Stimulated activated naive CD8-positive, alpha-beta T cell treated with anti-CD3 and anti-CD28 coated beads, Interleukin-15, Interleukin-2, amounts not matched to agents 100 U/mL and 50 U/mL, for 24 hours (primary cell): Measurements from ENCODE around the gene SLC38A6.
A peak's percentile ranks its signal among the peaks of the same experiment; 100 is the strongest.

ENCODE experiments used
- ATAC-seq: fragments of 150-1000 bp; cut with Tn5 transposase; one replicate; pipeline ENCODE4 v1.10.0; 2021
- DNase-seq: peaks from one replicate; pipeline ENCODE4 v3.0.0; 2021

Gene SLC38A6

GRCh38 chr14:60981633-60982455, 799 bp downstream of the SLC38A6 start:
- ATAC-seq (no peak), DNase-seq (no peak)

GRCh38 chr14:60984196-60984595, 3.2 kb downstream of the SLC38A6 start:
- ATAC-seq: no peak
- no peak for DNase-seq

- DNase-seq: no peak
- ATAC-seq: no peak
Measured at GRCh38 chr14:60986500-60986899, 5.5 kb downstream of the SLC38A6 start.

- DNase-seq (no peak), ATAC-seq (no peak)
Measured at GRCh38 chr14:60989599-60989998, 8.6 kb downstream of the SLC38A6 start.

GRCh38 chr14:60998617-60999016, 17.6 kb downstream of the SLC38A6 start:
- DNase-seq (no peak), ATAC-seq (no peak)

- no peak for ATAC-seq
- no peak for DNase-seq
Measured at GRCh38 chr14:60999536-60999935, 18.5 kb downstream of the SLC38A6 start.

- DNase-seq: no peak
- ATAC-seq: no peak
Measured at GRCh38 chr14:61003571-61003970, 22.5 kb downstream of the SLC38A6 start.

GRCh38 chr14:61019537-61019936, 38.5 kb downstream of the SLC38A6 start:
- ATAC-seq (no peak), DNase-seq (no peak)

- DNase-seq: peak; percentile 50
- no peak for ATAC-seq
Measured at GRCh38 chr14:61025251-61026223, 44.5 kb downstream of the SLC38A6 start.

GRCh38 chr14:61026526-61026925, 45.5 kb downstream of the SLC38A6 start:
- ATAC-seq (no peak), DNase-seq (no peak)

- no peak for ATAC-seq
- no peak for DNase-seq
Measured at GRCh38 chr14:61031026-61031425, 50.0 kb downstream of the SLC38A6 start.

GRCh38 chr14:61033054-61033453, 52.0 kb downstream of the SLC38A6 start:
- no peak for DNase-seq

GRCh38 chr14:61033855-61034254, 52.8 kb downstream of the SLC38A6 start:
- ATAC-seq: no peak
- DNase-seq: no peak

More at GRCh38 chr14:61033054-61033453, 52.0 kb downstream of the SLC38A6 start:
- no peak for ATAC-seq

- no peak for DNase-seq
- no peak for ATAC-seq
Measured at GRCh38 chr14:61034416-61035120, 53.5 kb downstream of the SLC38A6 start.

GRCh38 chr14:61037215-61037614, 56.2 kb downstream of the SLC38A6 start:
- no peak for ATAC-seq
- no peak for DNase-seq

- DNase-seq: no peak
Measured at GRCh38 chr14:61041704-61042103, 60.7 kb downstream of the SLC38A6 start.

GRCh38 chr14:61042220-61042619, 61.2 kb downstream of the SLC38A6 start:
- no peak for ATAC-seq
- no peak for DNase-seq

More at GRCh38 chr14:61041704-61042103, 60.7 kb downstream of the SLC38A6 start:
- ATAC-seq: no peak

- no peak for ATAC-seq
Measured at GRCh38 chr14:61043506-61043905, 62.5 kb downstream of the SLC38A6 start.

GRCh38 chr14:61047021-61047420, 66.0 kb downstream of the SLC38A6 start:
- ATAC-seq (no peak), DNase-seq (no peak)

More at GRCh38 chr14:61043506-61043905, 62.5 kb downstream of the SLC38A6 start:
- DNase-seq: no peak

GRCh38 chr14:61048640-61049039, 67.6 kb downstream of the SLC38A6 start:
- DNase-seq (no peak), ATAC-seq (no peak)

- ATAC-seq (no peak), DNase-seq (no peak)
Measured at GRCh38 chr14:61050417-61050816, 69.4 kb downstream of the SLC38A6 start.

GRCh38 chr14:61051051-61051450, 70.0 kb downstream of the SLC38A6 start:
- no peak for DNase-seq
- no peak for ATAC-seq
